ENCODE data around the gene ZNF138. TPM values are rescaled to one million over a fixed set of nuclear protein-coding genes. Genes with fewer than 3 reads are reported as not detected.

Gene ZNF138
- total RNA-seq, 1 experiment from 2014 or later = 25.6 TPM

GRCh38 chr7:64879086-64879730, 85.0 kb downstream of the ZNF138 start:
- no peak overlapping the region for H3K18ac ChIP-seq (ENCODE audit: insufficient read length, low read depth, low read length)
- no peak overlapping the region for H2BK120ac ChIP-seq (ENCODE audit: low read depth, low read length, poor library complexity, severe bottlenecking)
- Mint-ChIP-seq H3K4me1 (0 out of 4 replicates have a peak, but pooled peaks cover 0 to 3% of the 10 kb centered on the region in 2 experiments), H3K27me3 (ENCODE audit: low read depth) (peaks cover 56% of the 10 kb centered on the region), H3K9me3 (peaks cover 73 to 83% of the 10 kb centered on the region in 2 experiments), H3K4me3 (peak overlapping the region in 1 of 2 experiments; percentile 14; a peak in 1 of 5 replicates), H3K36me3 (ENCODE audit: insufficient read depth in 1 of 3, low read depth in 3 of 3) (peaks cover 6 to 8% (median 6%) of the 10 kb centered on the region in 3 experiments; a peak in 5 of 7 replicates), H3K27ac (no peak overlapping the region)
- H3K4me1 ChIP-seq (ENCODE audit: insufficient read depth, low read length) = no peaks in the 10 kb centered on the region
- no peak overlapping the region for H2AK5ac ChIP-seq (ENCODE audit: insufficient read length, low read length)
- no peak overlapping the region for H2BK15ac ChIP-seq (ENCODE audit: low read depth, low read length)
- no peak overlapping the region for H4K91ac ChIP-seq (ENCODE audit: insufficient read length, low read depth, low read length)
- H3K9ac ChIP-seq (ENCODE audit: extremely low read depth, insufficient read length, low read length) = no peak overlapping the region
- H3K79me2 ChIP-seq (ENCODE audit: insufficient read depth, low read length) = no peaks in the 10 kb centered on the region
- no peaks in the 10 kb centered on the region for H3K23me2 ChIP-seq (ENCODE audit: insufficient read length, low read depth, low read length, poor library complexity, severe bottlenecking)
- no peaks in the 10 kb centered on the region for H3K9me3 ChIP-seq (ENCODE audit: control insufficient read depth, low read depth, low read length)
- no CpG with 5 or more reads among the region's 9 CpGs for WGBS (ENCODE audit: extremely low coverage, insufficient read length, low lambda C conversion rate)
- H4K20me1 ChIP-seq (ENCODE audit: control insufficient read depth, insufficient read depth, insufficient read length) = no peaks in the 10 kb centered on the region
- H3K56ac ChIP-seq (ENCODE audit: insufficient read length, low read depth, low read length) = no peak overlapping the region
- H3T11ph ChIP-seq (ENCODE audit: low read length) = no peak overlapping the region
- H3K4ac ChIP-seq (ENCODE audit: low read depth, low read length) = no peak overlapping the region
- no peak overlapping the region for H3K4me2 ChIP-seq (ENCODE audit: insufficient read depth, insufficient read length, low read length)
- DNase-seq = peak; percentile 5
- H2BK5ac ChIP-seq (ENCODE audit: insufficient read length, low read length) = no peak overlapping the region
- no peak overlapping the region for H3K23ac ChIP-seq (ENCODE audit: insufficient read length, low read depth, low read length)
- no peak overlapping the region for H3K27ac ChIP-seq (ENCODE audit: insufficient read length, low read depth, low read length)
- no peak overlapping the region for H4K8ac ChIP-seq (replicated peaks; ENCODE audit: insufficient read length, low read depth, low read length)
- TF ChIP-seq CTCF (conservative IDR thresholded peaks at IDR 0.05) = no peak
- no peak overlapping the region for H2AFZ ChIP-seq (ENCODE audit: low read length)
- H3K79me1 ChIP-seq (ENCODE audit: insufficient read depth, low read depth, low read length, poor library complexity, severe bottlenecking) = no peaks in the 10 kb centered on the region
- H4K5ac ChIP-seq (ENCODE audit: insufficient read length, low read depth, low read length) = no peak overlapping the region
- H3K14ac ChIP-seq (ENCODE audit: insufficient read depth, low read length) = no peak overlapping the region
- H2BK20ac ChIP-seq (ENCODE audit: low read depth, low read length, poor library complexity, severe bottlenecking) = no peak overlapping the region
- no peaks in the 10 kb centered on the region; the same call in 1 of the 2 replicates for H3K27me3 ChIP-seq (ENCODE audit: insufficient read depth, low read length)
- H2BK12ac ChIP-seq (ENCODE audit: insufficient read length, low read depth, low read length) = no peak overlapping the region

Data from H9 (cell line).